ENCODE measurements around the gene TBCE. TPM values are rescaled to one million over a fixed set of nuclear protein-coding genes. Genes with fewer than 3 reads are reported as not detected.

TBCE gene
- total RNA-seq, 4 donors from 2014 or later = 19.3 to 33.9 (median 26.8) TPM

DNA sequence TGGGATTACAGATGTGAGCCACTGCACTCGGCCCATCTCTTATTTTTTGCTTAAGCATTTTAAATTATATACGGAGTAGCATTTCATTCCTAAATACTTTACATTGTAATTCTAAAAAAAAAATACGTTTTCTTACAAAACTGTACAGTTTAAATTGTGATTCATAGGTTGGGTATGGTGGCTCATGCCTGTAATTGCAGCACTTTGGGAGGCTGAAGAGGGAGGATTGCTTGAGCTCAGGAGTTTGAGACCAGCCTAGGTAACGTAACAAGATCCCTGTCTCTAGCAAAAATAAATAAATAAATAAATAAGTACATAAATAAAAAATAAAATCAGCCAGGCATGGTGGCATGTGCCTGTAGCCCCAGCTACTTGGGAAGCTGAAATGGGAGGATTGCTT, 24.6 kb downstream of the TBCE start:
- no peak for TF ChIP-seq EP300 (IDR thresholded peaks at IDR 0.05)
- TF ChIP-seq, protein P1, sequence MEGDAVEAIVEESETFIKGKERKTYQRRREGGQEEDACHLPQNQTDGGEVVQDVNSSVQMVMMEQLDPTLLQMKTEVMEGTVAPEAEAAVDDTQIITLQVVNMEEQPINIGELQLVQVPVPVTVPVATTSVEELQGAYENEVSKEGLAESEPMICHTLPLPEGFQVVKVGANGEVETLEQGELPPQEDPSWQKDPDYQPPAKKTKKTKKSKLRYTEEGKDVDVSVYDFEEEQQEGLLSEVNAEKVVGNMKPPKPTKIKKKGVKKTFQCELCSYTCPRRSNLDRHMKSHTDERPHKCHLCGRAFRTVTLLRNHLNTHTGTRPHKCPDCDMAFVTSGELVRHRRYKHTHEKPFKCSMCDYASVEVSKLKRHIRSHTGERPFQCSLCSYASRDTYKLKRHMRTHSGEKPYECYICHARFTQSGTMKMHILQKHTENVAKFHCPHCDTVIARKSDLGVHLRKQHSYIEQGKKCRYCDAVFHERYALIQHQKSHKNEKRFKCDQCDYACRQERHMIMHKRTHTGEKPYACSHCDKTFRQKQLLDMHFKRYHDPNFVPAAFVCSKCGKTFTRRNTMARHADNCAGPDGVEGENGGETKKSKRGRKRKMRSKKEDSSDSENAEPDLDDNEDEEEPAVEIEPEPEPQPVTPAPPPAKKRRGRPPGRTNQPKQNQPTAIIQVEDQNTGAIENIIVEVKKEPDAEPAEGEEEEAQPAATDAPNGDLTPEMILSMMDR (IDR thresholded peaks at IDR 0.05) = no peak
- TF ChIP-seq POLR2A (IDR thresholded peaks at IDR 0.05) = no peak
- DNase-seq (ENCODE audit: low spot score in 2 of 2) = no peak
- peaks cover 0 to 13% (median 0%) of the 10 kb centered on the region in 4 donors for H3K9me3 ChIP-seq
- H3K27ac ChIP-seq = no peak overlapping the region
- no peaks in the 10 kb centered on the region for H3K4me1 ChIP-seq
- no peak overlapping the region for H3K4me3 ChIP-seq
- WGBS, 2 donors = 92 to 93% methylated on average over 4 of the region's 4 CpGs
- no peaks in the 10 kb centered on the region for H3K27me3 ChIP-seq
- H3K36me3 ChIP-seq = peaks cover 0 to 32% (median 0%) of the 10 kb centered on the region in 3 donors

GRCh38 chr1:235397733-235398132, 30.5 kb downstream of the TBCE start:
- 68 to 82% methylated on average over 2 of the region's 2 CpGs for WGBS, 2 donors
- Histone ChIP-seq H3K36me3 (peaks cover 0 to 10% (median 5%) of the 10 kb centered on the region in 3 donors), H3K9me3 (no peaks in the 10 kb centered on the region), H3K27ac (no peak overlapping the region), H3K4me1 (no peaks in the 10 kb centered on the region), H3K4me3 (no peak overlapping the region), H3K27me3 (no peaks in the 10 kb centered on the region)
- DNase-seq (ENCODE audit: low spot score in 2 of 2) = no peak
- TF ChIP-seq EP300 (IDR thresholded peaks at IDR 0.05) = no peak
- no peak for TF ChIP-seq POLR2A (IDR thresholded peaks at IDR 0.05)
- TF ChIP-seq, protein P1 (IDR thresholded peaks at IDR 0.05) = no peak

DNA sequence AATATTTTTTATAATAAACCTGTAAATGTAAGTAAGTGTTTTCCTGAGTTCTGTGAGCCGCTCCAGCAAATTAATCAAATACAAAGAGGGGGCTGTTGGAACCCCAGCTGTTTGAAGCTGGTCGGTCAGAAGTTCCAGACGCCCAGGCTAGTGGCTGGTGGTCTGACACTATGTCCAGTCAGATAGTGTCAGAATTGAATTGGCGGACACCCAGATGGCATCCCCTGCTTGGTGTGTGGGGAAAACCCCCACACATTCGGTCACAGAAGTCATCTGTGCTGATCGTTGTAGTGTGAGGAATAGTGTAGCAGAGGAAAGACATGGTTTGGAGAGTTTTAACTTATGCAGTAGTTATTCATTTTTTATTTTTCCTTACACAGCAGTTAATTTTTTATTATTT, 32.4 kb downstream of the TBCE start:
- no peak overlapping the region for H3K4me3 ChIP-seq
- TF ChIP-seq EP300 (IDR thresholded peaks at IDR 0.05) = no peak
- TF ChIP-seq POLR2A (IDR thresholded peaks at IDR 0.05) = no peak
- TF ChIP-seq, protein P1 (IDR thresholded peaks at IDR 0.05) = no peak
- WGBS, 2 donors = 48 to 73% methylated on average over 6 of the region's 6 CpGs
- no peaks in the 10 kb centered on the region for H3K4me1 ChIP-seq
- H3K36me3 ChIP-seq = peaks cover 0 to 20% (median 5%) of the 10 kb centered on the region in 3 donors
- no peaks in the 10 kb centered on the region for H3K27me3 ChIP-seq
- no peak overlapping the region for H3K27ac ChIP-seq
- DNase-seq (ENCODE audit: low spot score in 2 of 2) = no peak
- H3K9me3 ChIP-seq = no peaks in the 10 kb centered on the region

GRCh38 chr1:235401251-235401650, 34.0 kb downstream of the TBCE start:
- no peak overlapping the region for H3K27ac ChIP-seq
- no peak for DNase-seq (ENCODE audit: low spot score in 2 of 2)
- TF ChIP-seq POLR2A (IDR thresholded peaks at IDR 0.05) = no peak
- TF ChIP-seq EP300 (IDR thresholded peaks at IDR 0.05) = no peak
- TF ChIP-seq, protein P1 (IDR thresholded peaks at IDR 0.05) = no peak
- H3K36me3 ChIP-seq = peaks cover 0 to 15% (median 5%) of the 10 kb centered on the region in 3 donors
- no peaks in the 10 kb centered on the region for H3K27me3 ChIP-seq
- H3K9me3 ChIP-seq = no peaks in the 10 kb centered on the region
- H3K4me1 ChIP-seq = no peaks in the 10 kb centered on the region
- no peak overlapping the region for H3K4me3 ChIP-seq
- WGBS, 2 donors = 73 to 77% methylated on average over 4 of the region's 4 CpGs

- WGBS, 2 donors = 94 to 97% methylated on average over 7 of the region's 7 CpGs
- peaks cover 0 to 15% (median 5%) of the 10 kb centered on the region in 3 donors for H3K36me3 ChIP-seq
These were observed 35.4 kb downstream of the TBCE start for GRCh38 chr1:235402457-235403200.

More at GRCh38 chr1:235402457-235403200, 35.4 kb downstream of the TBCE start:
- Histone ChIP-seq H3K4me1 (no peaks in the 10 kb centered on the region), H3K9me3 (no peaks in the 10 kb centered on the region), H3K27me3 (no peaks in the 10 kb centered on the region), H3K27ac (no peak overlapping the region), H3K4me3 (no peak overlapping the region)
- TF ChIP-seq POLR2A (IDR thresholded peaks at IDR 0.05) = no peak
- DNase-seq (ENCODE audit: low spot score in 2 of 2) = no peak
